Measurements from ENCODE around the gene CBFA2T3. TPM values are rescaled to one million over a fixed set of nuclear protein-coding genes. Genes with fewer than 3 reads are reported as not detected.

The CBFA2T3 gene
- total RNA-seq, 1 donor from 2014 or later, result 2.4 TPM

GRCh38 chr16:88881675-88882357, 95.2 kb downstream of the CBFA2T3 start:
- Histone ChIP-seq H3K4me2 (ENCODE audit: low read length) (no peak overlapping the region), H3K9me3 (ENCODE audit: insufficient read depth, low read depth, low read length) (no peaks in the 10 kb centered on the region), H3K36me3 (ENCODE audit: insufficient read depth, low read length) (no peaks in the 10 kb centered on the region), H3K27ac (ENCODE audit: low read depth, low read length) (no peak overlapping the region), H3K9ac (ENCODE audit: low read length) (no peak overlapping the region), H3K4me3 (ENCODE audit: insufficient read depth, low read depth, low read length) (no peak overlapping the region), H3K79me2 (ENCODE audit: insufficient read depth, low read length) (no peaks in the 10 kb centered on the region), H3K4me1 (ENCODE audit: insufficient read depth, low read length) (no peaks in the 10 kb centered on the region), H4K20me1 (ENCODE audit: insufficient read depth, low read length) (no peaks in the 10 kb centered on the region), H2AFZ (ENCODE audit: low read depth, low read length) (no peak overlapping the region), H3K27me3 (ENCODE audit: insufficient read depth, low read length) (peaks cover 7% of the 10 kb centered on the region)
- Mint-ChIP-seq H3K36me3 (ENCODE audit: low read depth, unreplicated experiment) (no peaks in the 10 kb centered on the region), H3K9me3 (ENCODE audit: unreplicated experiment) (no peaks in the 10 kb centered on the region), H3K4me1 (ENCODE audit: low read depth, unreplicated experiment) (no peaks in the 10 kb centered on the region), H3K4me3 (ENCODE audit: unreplicated experiment) (no peak overlapping the region), H3K27ac (ENCODE audit: unreplicated experiment) (no peak overlapping the region), H3K27me3 (ENCODE audit: low read depth, unreplicated experiment) (peaks cover 17% of the 10 kb centered on the region)
- TF ChIP-seq CTCF (IDR thresholded peaks at IDR 0.05; ENCODE audit: insufficient read depth, low read depth, low read length) (no peak), EZH2 (IDR thresholded peaks at IDR 0.05; ENCODE audit: insufficient read depth, low read length) (no peak)
- DNase-seq (ENCODE audit: low read depth) (no peak), FAIRE-seq (no peak)

GRCh38 chr16:88881007-88881615, 95.9 kb downstream of the CBFA2T3 start:
- Histone ChIP-seq H3K27me3 (ENCODE audit: insufficient read depth, low read length) (peaks cover 7% of the 10 kb centered on the region), H3K36me3 (ENCODE audit: insufficient read depth, low read length) (no peaks in the 10 kb centered on the region), H3K4me1 (ENCODE audit: insufficient read depth, low read length) (no peaks in the 10 kb centered on the region), H3K79me2 (ENCODE audit: insufficient read depth, low read length) (no peaks in the 10 kb centered on the region), H3K9ac (ENCODE audit: low read length) (no peak overlapping the region), H3K27ac (ENCODE audit: low read depth, low read length) (no peak overlapping the region), H3K4me2 (ENCODE audit: low read length) (no peak overlapping the region), H3K4me3 (ENCODE audit: insufficient read depth, low read depth, low read length) (no peak overlapping the region), H2AFZ (ENCODE audit: low read depth, low read length) (no peak overlapping the region), H4K20me1 (ENCODE audit: insufficient read depth, low read length) (no peaks in the 10 kb centered on the region), H3K9me3 (ENCODE audit: insufficient read depth, low read depth, low read length) (no peaks in the 10 kb centered on the region)
- DNase-seq (ENCODE audit: low read depth), result no peak
- FAIRE-seq, result no peak
- H3K9me3 Mint-ChIP-seq (ENCODE audit: unreplicated experiment), result no peaks in the 10 kb centered on the region
- no peaks in the 10 kb centered on the region for H3K36me3 Mint-ChIP-seq (ENCODE audit: low read depth, unreplicated experiment)
- H3K27me3 Mint-ChIP-seq (ENCODE audit: low read depth, unreplicated experiment), result peaks cover 23% of the 10 kb centered on the region
- H3K4me3 Mint-ChIP-seq (ENCODE audit: unreplicated experiment), result no peak overlapping the region
- TF ChIP-seq CTCF (IDR thresholded peaks at IDR 0.05; ENCODE audit: insufficient read depth, low read depth, low read length), result no peak
- TF ChIP-seq EZH2 (IDR thresholded peaks at IDR 0.05; ENCODE audit: insufficient read depth, low read length), result peak; percentile 84
- no peaks in the 10 kb centered on the region for H3K4me1 Mint-ChIP-seq (ENCODE audit: low read depth, unreplicated experiment)
- H3K27ac Mint-ChIP-seq (ENCODE audit: unreplicated experiment), result no peak overlapping the region

Data from astrocyte (in vitro differentiated cells and primary cell).